GM21723 (cell line): ENCODE data around the gene AMT.

ENCODE experiments used
- ATAC-seq: cut with Tn5 transposase; IDR thresholded peaks from one replicate; pipeline ENCODE4 v1.9.1; 2021; ENCODE audit warnings: mild to moderate bottlenecking, moderate library complexity; ENCODE audit not compliant: unreplicated experiment

Gene AMT

GRCh38 chr3:49389297-49389696 is 33.0 kb downstream of the AMT start:
- ATAC-seq = no peak

GRCh38 chr3:49388289-49388820 is 33.9 kb downstream of the AMT start:
- no peak for ATAC-seq

- no peak for ATAC-seq
These were observed 34.6 kb downstream of the AMT start for GRCh38 chr3:49387721-49388120.

GRCh38 chr3:49386056-49386756 is 36.1 kb downstream of the AMT start:
- ATAC-seq = no peak

GRCh38 chr3:49385617-49386016 is 36.7 kb downstream of the AMT start:
- no peak for ATAC-seq

GRCh38 chr3:49383387-49383786 is 38.9 kb downstream of the AMT start:
- ATAC-seq = no peak

- no peak for ATAC-seq
These were observed 43.9 kb downstream of the AMT start for GRCh38 chr3:49378249-49378895.

- peak; percentile 59 for ATAC-seq
These were observed 44.8 kb downstream of the AMT start for GRCh38 chr3:49377483-49377882.

GRCh38 chr3:49371946-49372345 is 50.3 kb downstream of the AMT start:
- no peak for ATAC-seq

- no peak for ATAC-seq
These were observed 51.5 kb downstream of the AMT start for GRCh38 chr3:49370585-49371290.
